ENCODE measurements around the gene HYDIN.

HYDIN gene

DNA sequence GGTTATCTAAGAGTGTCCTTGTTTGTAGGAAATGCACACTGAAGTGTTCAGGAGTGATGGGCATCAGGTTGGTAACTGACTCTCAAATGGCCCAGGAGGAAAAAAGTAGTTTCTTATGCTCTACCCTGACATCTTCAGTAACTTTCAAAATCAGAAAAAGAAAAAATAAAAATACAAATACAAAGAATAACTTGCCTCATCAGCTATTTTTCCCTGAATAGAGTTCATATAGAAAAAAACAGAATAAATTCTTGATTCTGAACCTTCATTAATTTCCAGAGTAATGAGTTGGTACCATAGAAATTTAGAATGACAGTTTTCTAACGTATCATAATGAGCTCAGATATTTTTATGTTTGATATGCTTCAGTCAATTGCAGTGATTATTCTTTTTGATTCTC is 27.2 kb upstream of the HYDIN start:
- Histone ChIP-seq H2AFZ (ENCODE audit: low read length) (no peak overlapping the region), H3K9ac (ENCODE audit: low read depth, low read length, poor library complexity, severe bottlenecking) (no peak overlapping the region), H3K4me3 (ENCODE audit: low read length, poor library complexity, severe bottlenecking) (no peak overlapping the region), H3K9me3 (ENCODE audit: insufficient read depth, low read depth, low read length) (no peaks in the 10 kb centered on the region), H3F3A (ENCODE audit: low read depth) (no peaks in the 10 kb centered on the region), H4K20me1 (ENCODE audit: insufficient read depth, low read length, poor library complexity, severe bottlenecking) (no peaks in the 10 kb centered on the region), H3K9me2 (replicated peaks; ENCODE audit: low read depth, low read length) (no peaks in the 10 kb centered on the region), H3K27me3 (ENCODE audit: insufficient read depth, low read length, poor library complexity, severe bottlenecking) (no peaks in the 10 kb centered on the region), H3K4me1 (ENCODE audit: insufficient read depth, low read length, poor library complexity, severe bottlenecking) (no peaks in the 10 kb centered on the region), H3K79me2 (ENCODE audit: insufficient read depth, low read length) (no peaks in the 10 kb centered on the region), H3K4me2 (ENCODE audit: low read depth, low read length, poor library complexity, severe bottlenecking) (no peak overlapping the region), H3K36me3 (ENCODE audit: insufficient read depth, low read length) (no peaks in the 10 kb centered on the region)
- TF ChIP-seq CTCF (conservative IDR thresholded peaks at IDR 0.05; ENCODE audit: low read length) (no peak), EZH2phosphoT487 (IDR thresholded peaks at IDR 0.05; ENCODE audit: borderline replicate concordance) (no peak)

GRCh38 chr16:71255721-71256120 is 25.2 kb upstream of the HYDIN start:
- H2AFZ ChIP-seq (ENCODE audit: low read length), result no peak overlapping the region
- H3K9ac ChIP-seq (ENCODE audit: low read depth, low read length, poor library complexity, severe bottlenecking), result no peak overlapping the region
- no peaks in the 10 kb centered on the region for H4K20me1 ChIP-seq (ENCODE audit: insufficient read depth, low read length, poor library complexity, severe bottlenecking)
- no peaks in the 10 kb centered on the region for H3K9me2 ChIP-seq (replicated peaks; ENCODE audit: low read depth, low read length)
- no peak overlapping the region for H3K4me2 ChIP-seq (ENCODE audit: low read depth, low read length, poor library complexity, severe bottlenecking)
- H3K79me2 ChIP-seq (ENCODE audit: insufficient read depth, low read length), result no peaks in the 10 kb centered on the region
- H3K4me3 ChIP-seq (ENCODE audit: low read length, poor library complexity, severe bottlenecking), result no peak overlapping the region
- TF ChIP-seq CTCF (conservative IDR thresholded peaks at IDR 0.05; ENCODE audit: low read length) (no peak), EZH2phosphoT487 (IDR thresholded peaks at IDR 0.05; ENCODE audit: borderline replicate concordance) (no peak)
- H3K27me3 ChIP-seq (ENCODE audit: insufficient read depth, low read length, poor library complexity, severe bottlenecking), result no peaks in the 10 kb centered on the region
- H3K4me1 ChIP-seq (ENCODE audit: insufficient read depth, low read length, poor library complexity, severe bottlenecking), result no peaks in the 10 kb centered on the region
- H3F3A ChIP-seq (ENCODE audit: low read depth), result no peaks in the 10 kb centered on the region
- H3K36me3 ChIP-seq (ENCODE audit: insufficient read depth, low read length), result no peaks in the 10 kb centered on the region
- no peaks in the 10 kb centered on the region for H3K9me3 ChIP-seq (ENCODE audit: insufficient read depth, low read depth, low read length)

- no peaks in the 10 kb centered on the region for H3K27me3 ChIP-seq (ENCODE audit: insufficient read depth, low read length, poor library complexity, severe bottlenecking)
- no peaks in the 10 kb centered on the region for H3F3A ChIP-seq (ENCODE audit: low read depth)
- H3K4me2 ChIP-seq (ENCODE audit: low read depth, low read length, poor library complexity, severe bottlenecking), result no peak overlapping the region
- H3K79me2 ChIP-seq (ENCODE audit: insufficient read depth, low read length), result no peaks in the 10 kb centered on the region
- H3K9me3 ChIP-seq (ENCODE audit: insufficient read depth, low read depth, low read length), result no peaks in the 10 kb centered on the region
- no peak overlapping the region for H3K9ac ChIP-seq (ENCODE audit: low read depth, low read length, poor library complexity, severe bottlenecking)
- H3K9me2 ChIP-seq (replicated peaks; ENCODE audit: low read depth, low read length), result no peaks in the 10 kb centered on the region
- H3K36me3 ChIP-seq (ENCODE audit: insufficient read depth, low read length), result no peaks in the 10 kb centered on the region
- no peak overlapping the region for H3K4me3 ChIP-seq (ENCODE audit: low read length, poor library complexity, severe bottlenecking)
- H3K4me1 ChIP-seq (ENCODE audit: insufficient read depth, low read length, poor library complexity, severe bottlenecking), result no peaks in the 10 kb centered on the region
- TF ChIP-seq CTCF (conservative IDR thresholded peaks at IDR 0.05; ENCODE audit: low read length) (no peak), EZH2phosphoT487 (IDR thresholded peaks at IDR 0.05; ENCODE audit: borderline replicate concordance) (no peak)
- H4K20me1 ChIP-seq (ENCODE audit: insufficient read depth, low read length, poor library complexity, severe bottlenecking), result no peaks in the 10 kb centered on the region
- no peak overlapping the region for H2AFZ ChIP-seq (ENCODE audit: low read length)
These were observed 24.5 kb upstream of the HYDIN start for GRCh38 chr16:71254832-71255525.

All from Loucy (cell line).